GM21515 (cell line): ENCODE data around the gene GPAT2.
"Not testable (repeated sequence)": the region's sequence is repeated elsewhere in the genome, so short reads cannot be mapped to it uniquely, and the experiment has no call there.

Experiments
- ATAC-seq: cut with Tn5 transposase; IDR thresholded peaks from one replicate; pipeline ENCODE4 v1.9.1; 2021; ENCODE audit not compliant: unreplicated experiment

GPAT2 gene

GRCh38 chr2:96025194-96025492, 9.6 kb downstream of the GPAT2 start:
- no peak for ATAC-seq

DNA sequence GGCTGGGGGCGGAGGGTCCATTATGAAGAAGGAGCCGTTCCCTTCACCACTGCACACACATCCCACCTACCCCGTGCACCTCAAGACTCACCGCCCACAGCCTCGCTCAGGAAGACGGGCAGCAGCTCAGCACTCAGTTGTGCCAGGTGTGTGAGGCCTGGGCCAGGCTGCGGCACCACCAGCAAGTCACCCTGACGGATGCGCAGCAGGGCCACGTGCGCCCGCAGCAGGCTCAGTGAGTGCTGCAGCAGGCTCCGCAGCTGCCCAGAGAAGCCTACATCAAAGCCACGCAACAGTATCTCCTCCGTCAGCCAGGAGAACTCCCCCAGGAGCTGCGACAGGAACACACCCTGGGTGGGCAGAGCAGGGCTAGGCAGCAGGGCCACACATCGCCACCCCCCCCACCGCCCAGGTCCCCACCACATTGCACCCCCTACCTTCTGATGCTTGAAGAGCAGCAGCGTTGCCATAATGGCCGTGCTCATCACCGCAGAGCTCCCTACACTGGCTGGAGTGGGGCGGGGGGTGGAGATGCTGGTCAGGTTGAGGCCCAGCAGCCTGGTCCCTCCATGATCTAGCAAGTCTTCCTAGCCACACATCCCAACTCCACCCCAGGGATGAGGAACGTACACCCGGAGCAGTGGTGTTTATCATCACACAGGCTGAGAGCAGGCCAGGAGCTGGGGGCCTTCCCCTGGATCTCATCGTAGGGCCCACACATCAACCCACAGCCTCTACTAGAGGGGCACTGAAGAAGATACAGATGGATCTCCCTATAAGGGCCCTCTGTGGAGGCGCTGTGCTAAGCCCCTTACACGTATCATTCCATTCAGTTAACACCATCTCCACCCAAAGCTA, 10.2 kb downstream of the GPAT2 start:
- ATAC-seq: no peak

GRCh38 chr2:96023701-96024100, 11.0 kb downstream of the GPAT2 start:
- not testable (repeated sequence) for ATAC-seq

- peak; percentile 74 for ATAC-seq
Measured at GRCh38 chr2:96022701-96023447, 11.8 kb downstream of the GPAT2 start.

GRCh38 chr2:96022126-96022525, 12.6 kb downstream of the GPAT2 start:
- not testable (repeated sequence) for ATAC-seq

- not testable (repeated sequence) for ATAC-seq
Measured at GRCh38 chr2:96021142-96021541, 13.6 kb downstream of the GPAT2 start.

DNA sequence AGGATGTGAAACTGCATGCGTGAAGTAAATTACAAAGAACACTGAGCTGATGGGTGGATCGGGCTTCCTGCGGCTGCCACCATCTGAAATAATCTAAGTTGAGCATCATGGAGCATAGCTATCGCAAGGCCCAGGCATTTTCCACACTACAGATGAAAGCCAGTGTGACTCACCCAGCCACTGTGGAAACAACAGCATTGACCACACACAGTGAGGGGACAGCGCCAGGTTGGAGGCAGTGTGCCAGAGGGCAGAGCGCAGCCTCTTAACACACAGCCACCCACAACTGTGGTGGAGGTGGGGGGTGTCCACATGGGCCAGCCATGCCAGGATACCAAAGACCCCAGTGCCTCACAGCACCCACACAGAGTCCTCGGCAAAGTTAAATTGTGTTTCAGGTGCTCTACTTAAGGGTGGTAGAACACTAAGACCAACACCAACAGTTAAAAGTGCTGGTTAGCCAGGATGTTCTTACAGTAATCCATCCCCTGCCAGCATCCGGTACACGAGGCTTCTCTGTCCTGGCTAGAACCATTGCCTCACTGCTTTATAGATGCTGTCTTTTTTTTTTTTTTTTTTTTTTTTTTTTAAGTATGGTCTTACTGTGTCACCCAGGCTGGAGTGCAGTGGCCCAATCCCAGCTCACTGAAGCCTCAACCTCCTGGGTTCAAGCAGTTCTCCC, 14.7 kb downstream of the GPAT2 start:
- ATAC-seq: not testable (repeated sequence)

DNA sequence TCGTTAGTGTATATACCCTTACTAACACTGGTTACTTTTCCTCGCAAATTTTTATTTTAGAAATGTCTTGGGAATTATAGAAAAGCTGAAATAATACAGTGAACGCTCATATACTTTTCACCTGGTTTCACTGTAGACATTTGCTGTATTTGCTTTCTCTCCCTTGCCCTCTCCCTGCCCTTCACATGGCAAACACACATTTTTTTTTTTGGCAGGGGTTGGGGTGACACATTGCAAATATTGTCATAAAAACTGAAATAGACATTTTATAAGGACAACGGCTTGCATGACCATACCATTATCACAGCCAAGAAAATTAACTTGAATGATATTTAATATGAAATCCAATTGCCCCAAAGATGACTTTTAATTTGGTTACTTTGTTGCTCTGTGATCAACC, 18.4 kb downstream of the GPAT2 start:
- ATAC-seq: not testable (repeated sequence)

- ATAC-seq: not testable (repeated sequence)
Measured at GRCh38 chr2:96012792-96013264, 21.9 kb downstream of the GPAT2 start.

DNA sequence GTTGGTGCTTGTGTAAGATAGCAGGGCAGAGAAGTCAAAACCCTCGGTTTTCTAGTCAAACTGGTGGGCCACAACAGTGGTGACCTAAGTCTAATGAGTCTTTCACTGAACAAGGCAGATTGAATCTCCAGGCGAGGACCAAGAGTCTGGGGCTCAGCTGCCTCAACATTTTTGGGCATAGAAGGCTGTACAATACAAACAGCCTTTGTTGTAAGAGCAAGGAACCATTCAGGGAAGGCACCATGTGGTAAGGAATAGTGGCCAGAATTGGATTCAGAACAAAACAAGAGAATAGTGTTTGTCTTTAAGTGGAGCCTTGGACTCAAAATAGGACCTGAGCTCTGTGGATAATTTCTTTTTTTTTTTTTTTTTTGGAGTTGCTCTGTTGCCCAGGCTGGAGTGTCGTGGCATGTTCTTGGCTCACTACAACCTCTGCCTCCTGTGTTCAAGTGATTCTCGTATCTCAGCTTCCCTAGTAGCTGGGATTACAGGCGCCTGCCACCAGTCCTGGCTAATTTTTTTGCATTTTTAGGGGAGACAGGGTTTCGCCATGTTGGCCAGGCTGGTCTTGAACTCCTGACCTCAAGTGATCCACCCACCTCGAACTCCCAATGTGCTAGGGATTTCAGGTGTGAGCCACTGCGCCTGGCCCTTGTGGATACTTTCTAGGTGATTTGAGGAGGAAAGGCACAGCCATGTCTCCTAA, 22.5 kb downstream of the GPAT2 start:
- ATAC-seq: not testable (repeated sequence)

DNA sequence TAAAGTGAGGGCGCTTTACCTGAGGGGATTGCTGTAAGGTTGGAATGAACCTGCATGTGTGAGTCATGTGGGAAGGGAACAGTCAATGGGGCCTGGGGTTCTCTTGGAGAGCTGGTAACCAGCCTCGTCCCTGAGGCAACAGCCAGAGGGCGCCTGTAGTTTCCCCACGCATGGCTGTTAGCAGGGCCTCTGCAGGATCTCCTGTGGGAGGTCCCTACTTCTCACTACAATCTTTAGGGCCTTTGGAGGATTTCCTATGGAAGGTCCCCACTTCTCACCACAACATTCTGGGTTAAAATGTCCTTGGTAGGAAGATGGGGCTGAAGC, 23.6 kb downstream of the GPAT2 start:
- ATAC-seq: peak; percentile 14

DNA sequence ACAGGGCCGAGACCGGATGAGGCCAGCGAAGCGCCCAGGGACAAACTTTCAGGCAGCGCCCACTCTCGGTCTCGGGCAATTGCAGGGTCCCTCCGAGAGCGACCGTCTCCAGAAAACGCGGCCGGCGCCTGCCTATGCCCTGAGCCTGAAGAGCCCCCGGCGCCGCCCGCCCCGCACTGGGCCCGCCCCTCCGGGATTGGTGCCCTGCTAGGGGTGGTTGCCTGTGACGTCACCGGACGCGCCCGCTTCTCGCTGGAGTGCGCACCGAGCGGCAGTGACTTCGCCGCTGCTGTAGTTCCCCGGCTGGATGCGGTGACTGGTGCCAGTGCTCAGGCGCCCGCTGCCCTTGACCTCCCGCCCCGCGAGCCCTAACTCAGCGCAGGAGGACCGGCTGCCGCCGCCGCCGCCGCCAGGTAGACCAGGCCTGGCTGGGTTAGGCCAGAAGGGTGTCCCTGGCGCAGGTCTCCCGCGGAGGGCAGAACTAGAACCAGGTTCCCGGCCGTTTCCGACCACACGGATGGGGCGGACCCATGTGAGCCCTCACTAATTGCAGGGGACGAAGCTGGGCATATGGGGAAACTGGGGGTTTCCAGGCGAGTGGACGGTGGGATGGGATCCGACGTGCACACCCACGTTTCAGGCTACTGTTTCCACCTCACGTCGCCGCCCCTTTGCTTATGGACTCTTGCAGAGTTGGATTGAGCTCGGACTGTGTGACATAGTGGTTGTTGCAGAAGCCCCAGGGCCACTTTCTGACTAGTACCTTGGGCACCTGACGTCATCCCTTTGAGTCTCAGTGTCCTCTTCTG, 24.2 kb downstream of the GPAT2 start:
- peak; percentile 97 for ATAC-seq

DNA sequence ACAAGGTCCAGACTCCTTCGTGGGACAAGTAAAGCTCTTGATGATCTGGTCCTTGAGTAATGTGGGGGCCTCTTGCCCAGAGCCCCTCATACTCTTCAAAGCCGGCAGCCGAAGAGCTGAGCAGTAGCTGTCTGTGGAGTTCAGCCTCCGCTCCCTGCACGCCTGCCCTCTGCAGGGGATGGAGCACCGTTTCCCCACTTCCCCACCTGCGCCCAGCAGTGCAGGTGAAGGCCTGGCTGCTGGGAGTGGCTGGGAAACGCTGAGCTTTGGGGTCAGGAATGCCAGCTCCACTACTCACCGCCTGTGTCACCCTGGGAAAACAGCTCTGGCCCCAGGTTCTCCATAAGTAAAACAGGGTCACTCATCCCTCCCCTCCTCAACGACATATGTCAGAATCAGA, 24.9 kb downstream of the GPAT2 start:
- not testable (repeated sequence) for ATAC-seq

DNA sequence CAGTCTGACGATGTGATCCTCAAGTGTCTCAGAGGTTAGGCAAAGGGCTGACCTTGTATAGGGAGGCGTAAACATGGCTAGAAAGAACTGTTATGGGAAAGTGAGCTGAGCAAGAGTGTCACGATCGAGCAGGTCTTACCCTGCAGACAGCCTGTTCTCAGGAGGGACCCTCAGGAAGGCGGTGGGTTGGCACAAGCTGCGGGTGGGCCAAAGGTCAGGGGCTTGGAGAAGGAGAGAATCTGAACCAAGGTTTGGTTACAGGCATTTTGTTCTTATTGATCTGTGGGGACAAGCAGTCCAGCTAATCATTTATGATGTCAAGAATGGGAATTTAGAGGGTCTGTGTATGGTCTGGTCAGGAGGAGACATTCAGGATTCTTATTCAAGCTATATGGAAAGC, 26.7 kb downstream of the GPAT2 start:
- not testable (repeated sequence) for ATAC-seq

GRCh38 chr2:96006248-96006647, 28.5 kb downstream of the GPAT2 start:
- ATAC-seq: not testable (repeated sequence)

DNA sequence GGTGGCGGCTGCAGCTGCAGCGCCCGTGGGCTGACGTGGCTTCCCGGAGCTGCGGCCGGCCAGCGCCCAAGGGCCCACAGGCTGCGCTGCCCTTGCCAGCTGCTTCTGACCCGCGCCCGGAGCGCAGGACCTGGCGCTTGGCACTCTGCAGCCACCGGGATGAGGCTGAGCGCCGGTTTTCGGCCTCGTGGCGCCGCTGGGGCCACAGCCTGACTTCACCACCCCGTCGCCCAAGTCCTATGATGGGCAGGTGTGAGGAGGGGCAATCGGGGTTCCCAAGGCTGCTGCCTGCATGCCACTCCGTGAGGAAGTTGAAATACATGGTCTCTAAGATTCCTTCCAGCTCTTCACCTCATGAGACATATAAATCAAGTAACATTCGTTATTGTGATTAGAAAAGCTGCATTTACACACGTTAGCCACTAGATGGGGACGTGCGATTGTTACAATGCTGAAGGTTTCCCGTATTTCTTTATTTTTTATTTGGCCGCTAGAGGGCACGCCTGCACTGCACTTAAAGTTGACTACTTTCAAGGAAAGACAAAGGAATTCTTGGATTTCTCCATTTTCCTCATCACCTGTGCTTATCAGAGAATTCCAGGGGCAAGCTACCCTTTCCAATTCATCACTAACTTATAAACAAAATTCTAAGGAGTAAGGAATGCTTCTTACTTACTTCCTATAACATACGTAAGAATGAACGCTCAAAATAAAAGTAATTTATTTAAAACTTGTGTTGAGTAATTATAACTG, 42.0 kb downstream of the GPAT2 start:
- ATAC-seq: peak; percentile 53

GRCh38 chr2:95992102-95992501, 42.6 kb downstream of the GPAT2 start:
- ATAC-seq: peak; percentile 36

DNA sequence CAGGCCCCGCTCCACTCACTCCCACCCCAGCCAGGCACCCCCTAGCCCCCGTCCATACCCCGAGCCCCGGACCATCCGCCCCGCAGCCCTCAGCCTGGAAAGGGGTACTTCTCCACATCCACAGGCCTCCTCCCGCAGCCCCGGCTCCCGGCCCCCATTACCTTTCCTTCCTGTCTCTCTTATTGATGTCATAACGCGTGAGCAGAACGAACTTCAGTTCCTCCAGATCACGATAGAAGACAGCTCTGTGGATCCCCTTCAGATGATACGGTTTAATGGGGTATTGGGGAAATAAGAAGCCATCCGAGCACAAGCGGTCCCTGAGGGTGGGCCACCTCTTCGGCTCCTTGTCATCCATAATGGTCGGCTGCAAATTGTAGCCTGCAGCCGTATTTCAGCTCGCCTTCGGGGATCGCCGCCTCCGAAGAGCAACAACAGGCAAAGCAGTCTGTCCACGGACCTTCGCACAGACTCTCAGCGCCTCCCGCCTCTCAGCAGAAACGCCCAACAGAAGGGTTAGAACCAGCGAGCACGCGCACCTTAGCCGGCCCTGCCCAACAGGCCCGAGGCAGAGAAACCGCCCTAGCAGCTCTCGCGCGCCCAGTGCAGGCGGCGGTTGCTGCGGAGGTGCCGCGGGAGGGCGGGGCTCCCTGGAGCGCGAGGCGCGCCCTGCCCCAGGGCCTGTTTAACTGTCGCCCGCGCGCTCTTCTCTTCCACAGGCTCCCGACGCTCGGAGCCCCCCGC, 43.2 kb downstream of the GPAT2 start, which contains the start of gene ANKRD36C:
Gene ANKRD36C (minus strand): TSS at position 474 of the 744 bp plus-strand sequence. CDS start 116 bp downstream, at position 358.
- peak; percentile 91 for ATAC-seq

DNA sequence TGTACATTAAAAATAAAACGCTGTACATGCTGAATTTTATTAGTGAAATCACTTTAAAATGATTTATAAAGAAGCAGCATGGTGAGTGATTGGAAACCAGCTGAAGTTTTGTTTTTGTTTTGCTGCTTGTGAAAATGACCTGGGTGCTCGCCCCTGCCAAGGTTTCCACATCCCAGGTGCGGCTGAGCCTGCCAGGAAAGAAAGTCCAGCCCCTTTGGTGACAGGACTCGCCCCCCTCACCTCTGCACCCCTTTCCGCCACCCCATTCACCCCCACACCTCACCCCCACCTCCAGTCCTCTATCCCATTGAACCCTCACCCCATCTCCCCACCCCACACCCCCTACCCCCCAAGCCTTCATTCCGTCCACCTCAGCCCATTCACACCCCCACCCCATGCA, 43.8 kb downstream of the GPAT2 start:
- ATAC-seq: not testable (repeated sequence)
